Mesodermal cell (in vitro differentiated cells): ENCODE results near the gene NKTR.

Experiments
- H3K27ac ChIP-seq: 2 replicates; pipeline ENCODE4 v1.7.0; 2013; ENCODE audit warnings: mild to moderate bottlenecking, low read depth, low read length, moderate library complexity; ENCODE audit not compliant: severe bottlenecking
- H3K36me3 ChIP-seq: 2 replicates; pipeline ENCODE4 v1.7.1; 2013; ENCODE audit warnings: mild to moderate bottlenecking, low read length, moderate library complexity; ENCODE audit not compliant: control insufficient read depth, insufficient read depth
- H3K4me1 ChIP-seq: one replicate; pipeline ENCODE4 v1.7.1; 2013; ENCODE audit warnings: mild to moderate bottlenecking, low read length; ENCODE audit not compliant: insufficient read depth, control insufficient read depth, poor library complexity, severe bottlenecking
- H3K4me3 ChIP-seq: 2 replicates; pipeline ENCODE4 v1.7.0; 2013; ENCODE audit warnings: low read length, control low read depth, mild to moderate bottlenecking; ENCODE audit not compliant: insufficient read depth, poor library complexity, severe bottlenecking; ENCODE audit errors: extremely low read depth
- H3K9me3 ChIP-seq: 2 replicates; pipeline ENCODE4 v1.7.1; 2013; ENCODE audit warnings: mild to moderate bottlenecking, low read length, moderate library complexity; ENCODE audit not compliant: control insufficient read depth
- WGBS, 2 experiments: methylation state at CpG; one replicate each; pipeline ENCODE4 v1.1.5; 2013; ENCODE audit warnings: missing lambda C conversion rate in 2 of 2; ENCODE audit not compliant: insufficient coverage in 2 of 2; 5-methylcytosine and 5-hydroxymethylcytosine counted together

The NKTR gene

DNA sequence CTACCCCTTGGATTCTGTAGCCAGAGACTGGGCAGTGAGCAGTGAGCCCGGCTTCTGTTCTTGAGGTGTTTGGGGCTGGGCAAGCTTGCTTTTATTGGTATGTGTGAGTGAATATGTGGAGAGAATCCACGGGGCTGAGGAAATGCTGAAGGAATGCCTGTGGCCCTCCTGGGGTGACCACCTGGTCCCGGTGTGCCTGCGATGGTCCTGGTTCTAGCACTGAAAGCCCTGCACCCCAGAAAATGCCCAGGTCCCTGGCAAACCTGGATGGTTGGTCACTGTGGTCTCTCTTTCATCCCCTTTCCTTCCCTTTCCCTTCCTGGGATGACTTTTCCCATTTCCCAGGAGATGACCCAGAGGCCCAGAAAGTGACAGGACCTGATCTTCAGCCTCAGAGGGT is 57.2 kb downstream of the NKTR start:
- peaks cover 19% of the 10 kb centered on the region for H3K4me1 ChIP-seq
- H3K36me3 ChIP-seq, result peaks cover 9% of the 10 kb centered on the region
- WGBS, 2 experiments, result 90 to 96% methylated on average over 2 to 4 of the region's 4 CpGs
- no peak overlapping the region for H3K4me3 ChIP-seq
- no peak overlapping the region for H3K27ac ChIP-seq
- no peaks in the 10 kb centered on the region for H3K9me3 ChIP-seq

DNA sequence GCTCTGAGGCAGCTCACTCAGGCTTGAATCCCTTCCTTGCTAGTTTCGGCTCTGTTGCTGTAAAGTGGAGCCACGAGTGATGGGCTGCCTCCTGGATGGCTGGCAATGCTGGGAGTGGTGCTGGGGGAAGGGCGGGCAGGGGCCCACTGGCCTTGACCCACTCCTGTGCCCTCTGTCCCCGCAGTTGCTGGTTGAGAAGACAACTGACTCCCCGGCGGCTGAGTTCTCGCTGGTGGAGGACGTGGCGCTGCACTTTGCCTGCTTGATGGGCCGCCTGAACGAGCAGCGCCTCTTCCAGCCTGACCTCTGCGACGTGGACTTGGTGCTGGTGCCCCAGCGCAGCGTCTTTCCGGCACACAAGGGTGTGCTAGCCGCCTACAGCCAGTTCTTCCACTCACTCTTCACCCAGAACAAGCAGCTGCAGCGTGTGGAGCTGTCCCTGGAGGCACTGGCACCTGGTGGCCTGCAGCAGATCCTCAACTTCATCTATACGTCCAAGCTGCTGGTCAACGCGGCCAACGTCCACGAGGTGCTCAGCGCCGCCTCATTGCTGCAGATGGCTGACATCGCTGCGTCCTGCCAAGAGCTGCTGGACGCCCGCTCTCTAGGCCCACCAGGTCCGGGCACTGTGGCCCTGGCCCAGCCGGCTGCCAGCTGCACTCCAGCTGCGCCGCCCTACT is 57.7 kb downstream of the NKTR start:
- H3K27ac ChIP-seq, result no peak overlapping the region
- H3K36me3 ChIP-seq, result peaks cover 9% of the 10 kb centered on the region
- no peak overlapping the region for H3K4me3 ChIP-seq
- WGBS, 2 experiments, result 93 to 94% methylated on average over 33 to 34 of the region's 34 CpGs
- H3K4me1 ChIP-seq, result peaks cover 13% of the 10 kb centered on the region
- H3K9me3 ChIP-seq, result no peaks in the 10 kb centered on the region

DNA sequence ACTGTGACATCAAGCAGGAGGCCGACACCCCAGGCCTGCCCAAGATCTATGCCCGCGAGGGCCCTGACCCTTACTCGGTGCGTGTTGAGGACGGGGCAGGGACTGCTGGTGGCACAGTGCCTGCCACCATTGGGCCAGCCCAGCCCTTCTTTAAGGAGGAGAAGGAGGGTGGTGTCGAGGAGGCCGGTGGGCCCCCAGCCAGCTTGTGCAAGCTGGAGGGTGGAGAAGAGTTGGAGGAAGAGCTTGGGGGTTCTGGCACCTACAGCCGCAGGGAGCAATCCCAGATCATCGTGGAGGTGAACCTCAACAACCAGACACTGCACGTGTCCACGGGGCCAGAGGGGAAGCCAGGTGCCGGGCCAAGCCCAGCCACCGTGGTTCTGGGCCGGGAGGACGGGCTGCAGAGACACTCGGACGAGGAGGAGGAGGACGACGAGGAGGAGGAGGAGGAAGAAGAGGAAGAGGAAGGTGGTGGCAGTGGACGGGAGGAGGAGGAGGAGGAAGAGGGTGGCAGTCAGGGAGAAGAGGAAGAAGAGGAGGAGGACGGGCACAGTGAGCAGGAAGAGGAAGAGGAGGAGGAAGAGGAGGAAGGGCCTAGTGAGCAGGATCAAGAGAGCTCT is 58.4 kb downstream of the NKTR start:
- Histone ChIP-seq H3K27ac (no peak overlapping the region), H3K4me1 (peaks cover 7% of the 10 kb centered on the region), H3K4me3 (no peak overlapping the region), H3K9me3 (no peaks in the 10 kb centered on the region), H3K36me3 (peaks cover 9% of the 10 kb centered on the region)
- WGBS, 2 experiments, result 91 to 93% methylated on average over 20 to 22 of the region's 22 CpGs

DNA sequence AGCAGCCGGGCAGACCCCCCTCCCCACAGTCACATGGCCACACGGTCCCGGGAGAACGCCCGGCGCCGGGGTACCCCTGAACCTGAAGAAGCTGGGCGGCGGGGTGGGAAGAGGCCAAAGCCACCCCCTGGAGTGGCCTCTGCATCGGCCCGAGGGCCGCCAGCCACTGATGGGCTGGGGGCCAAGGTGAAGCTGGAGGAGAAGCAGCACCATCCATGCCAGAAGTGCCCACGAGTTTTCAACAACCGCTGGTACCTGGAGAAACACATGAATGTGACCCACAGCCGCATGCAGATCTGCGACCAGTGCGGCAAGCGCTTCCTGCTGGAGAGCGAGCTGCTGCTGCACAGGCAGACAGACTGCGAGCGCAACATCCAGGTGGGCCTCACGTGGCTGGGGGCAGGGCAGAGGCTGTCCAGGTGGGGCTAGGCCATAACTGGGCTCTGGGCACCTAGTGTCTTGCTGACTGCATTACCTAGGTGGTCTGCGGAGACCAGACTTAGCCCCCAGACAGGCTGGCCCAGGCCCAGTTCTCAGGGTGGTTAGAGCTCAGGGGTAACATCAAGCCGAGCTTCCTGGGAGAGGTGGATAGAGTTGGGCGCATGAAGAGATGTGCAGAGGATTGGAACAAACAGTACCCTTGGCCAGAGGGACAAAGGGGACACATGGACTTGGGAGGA is 59.1 kb downstream of the NKTR start:
- H3K9me3 ChIP-seq, result no peaks in the 10 kb centered on the region
- peaks cover 6% of the 10 kb centered on the region for H3K4me1 ChIP-seq
- WGBS, 2 experiments, result 91% methylated on average over 17 to 24 of the region's 25 CpGs
- H3K36me3 ChIP-seq, result peaks cover 9% of the 10 kb centered on the region
- no peak overlapping the region for H3K27ac ChIP-seq
- no peak overlapping the region for H3K4me3 ChIP-seq

DNA sequence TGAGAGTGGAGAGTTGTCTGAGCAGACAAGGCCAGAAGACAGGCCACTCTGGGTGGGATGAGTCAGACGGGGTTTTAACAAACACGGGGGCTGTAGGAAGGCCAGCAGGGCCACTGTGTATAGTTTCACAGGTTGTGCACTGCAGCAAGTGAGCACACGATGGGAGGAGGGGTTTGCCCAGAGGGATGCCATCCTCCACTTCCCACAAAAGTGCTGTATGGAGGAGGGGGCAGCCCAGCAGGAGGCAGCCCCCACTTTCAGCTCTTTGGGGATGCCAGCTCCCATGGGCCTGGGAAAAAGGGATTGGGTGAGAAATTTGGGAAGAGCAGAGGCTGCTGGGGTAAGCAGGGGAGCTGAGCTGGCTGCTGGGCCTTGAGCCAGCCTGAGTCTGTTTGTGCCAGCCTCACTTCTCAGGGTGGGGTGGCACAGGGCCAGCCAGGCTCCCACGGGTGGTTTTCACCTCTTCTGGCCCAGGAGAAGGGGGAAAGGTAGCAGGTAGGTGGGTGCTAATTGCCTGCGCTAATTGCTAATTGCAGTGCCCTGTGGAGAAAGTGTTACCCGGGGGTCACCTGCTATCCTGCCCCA is 59.7 kb downstream of the NKTR start:
- 79 to 83% methylated on average over 4 of the region's 6 CpGs for WGBS, 2 experiments
- Histone ChIP-seq H3K4me3 (no peak overlapping the region), H3K9me3 (no peaks in the 10 kb centered on the region), H3K27ac (no peak overlapping the region), H3K4me1 (peaks cover 6% of the 10 kb centered on the region), H3K36me3 (peaks cover 9% of the 10 kb centered on the region)

DNA sequence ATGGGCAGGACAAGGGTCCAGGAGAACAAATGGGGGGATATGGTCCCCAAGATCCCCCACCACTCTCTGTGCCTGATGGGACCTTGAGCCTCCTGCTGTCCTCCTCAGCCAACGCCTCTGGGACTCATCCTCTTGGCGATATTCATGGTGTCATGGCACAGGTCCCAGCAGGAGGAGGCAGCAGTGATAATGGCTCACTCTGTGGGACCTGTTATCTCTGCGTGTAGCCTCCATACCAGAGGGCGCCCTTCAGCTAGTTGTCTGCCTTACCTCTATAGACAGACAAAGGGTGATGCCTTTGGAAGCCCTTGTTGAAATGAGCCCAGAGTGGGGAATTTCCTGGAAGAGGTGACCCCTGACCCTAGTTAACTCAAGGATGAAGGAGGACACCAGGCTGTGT is 60.4 kb downstream of the NKTR start:
- peaks cover 6% of the 10 kb centered on the region for H3K4me1 ChIP-seq
- WGBS, 2 experiments, result 76% methylated on average over 3 to 4 of the region's 4 CpGs

DNA sequence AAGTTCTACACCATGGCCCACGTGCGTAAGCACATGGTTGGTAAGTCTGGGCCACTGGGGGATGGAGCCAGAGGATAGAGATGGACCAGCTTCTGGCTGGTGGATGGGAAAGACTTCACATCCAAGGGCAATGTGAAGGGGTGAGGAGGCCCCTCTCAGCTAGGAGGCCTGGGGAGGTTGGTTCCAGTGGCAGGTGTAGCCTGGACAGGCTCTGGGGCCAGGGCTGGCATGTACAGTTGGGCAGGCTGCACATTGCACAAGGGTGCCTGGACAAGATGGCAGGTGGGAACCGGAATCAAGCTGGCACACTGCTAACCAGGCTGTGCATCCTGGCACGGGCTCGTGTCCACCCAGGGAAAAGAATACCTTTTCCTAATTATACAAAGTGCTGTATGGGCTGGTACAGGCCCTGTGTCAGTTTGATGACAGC is 61.1 kb downstream of the NKTR start:
- 97% methylated on average over 4 of the region's 5 CpGs for WGBS, 2 experiments
- Histone ChIP-seq H3K9me3 (no peaks in the 10 kb centered on the region), H3K4me3 (no peak overlapping the region), H3K36me3 (peaks cover 9% of the 10 kb centered on the region), H3K27ac (no peak overlapping the region), H3K4me1 (peaks cover 6% of the 10 kb centered on the region)

More for the DNA sequence above, 60.4 kb downstream of the NKTR start:
- Histone ChIP-seq H3K36me3 (peaks cover 9% of the 10 kb centered on the region), H3K27ac (no peak overlapping the region), H3K9me3 (no peaks in the 10 kb centered on the region), H3K4me3 (no peak overlapping the region)

DNA sequence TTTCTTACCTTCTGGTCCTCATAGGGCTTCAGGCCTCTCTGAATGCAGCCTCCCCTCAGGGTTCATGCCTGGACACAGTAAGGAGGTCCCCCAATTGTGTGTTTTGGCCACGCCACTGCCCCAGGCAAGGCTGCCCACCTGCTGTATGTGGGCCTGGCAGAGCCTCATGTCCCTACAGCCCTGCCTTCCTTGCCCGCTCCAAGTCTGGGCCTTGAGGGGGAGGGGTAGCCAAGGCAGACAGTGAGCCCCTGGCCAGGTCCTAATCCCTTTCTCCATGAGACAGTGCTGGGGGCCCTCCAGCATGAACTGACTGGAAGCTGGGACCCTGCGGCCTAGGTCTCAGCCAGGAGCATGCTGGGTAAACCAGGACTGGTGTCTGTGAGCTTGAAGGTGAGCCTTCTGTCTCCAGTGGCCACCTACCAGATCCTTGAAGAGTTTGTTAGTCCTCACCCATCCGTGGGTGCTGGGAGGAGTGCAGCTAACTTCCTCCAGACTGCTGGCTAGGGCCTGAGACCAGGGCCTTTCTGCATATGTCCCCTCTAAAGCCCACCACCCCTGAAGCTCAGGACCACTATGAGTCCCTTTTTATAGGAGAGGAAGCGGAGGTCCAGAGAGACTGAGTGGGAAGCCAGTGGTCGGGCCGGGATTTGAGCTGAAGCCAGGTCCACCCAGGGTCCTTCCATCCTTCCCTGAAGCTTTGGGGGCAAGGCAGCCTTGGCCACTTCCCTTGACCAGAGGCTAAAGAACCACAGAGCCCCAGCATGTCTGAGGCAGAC is 61.7 kb downstream of the NKTR start:
- H3K36me3 ChIP-seq, result peaks cover 9% of the 10 kb centered on the region
- H3K9me3 ChIP-seq, result no peaks in the 10 kb centered on the region
- no peak overlapping the region for H3K27ac ChIP-seq
- no peak overlapping the region for H3K4me3 ChIP-seq
- peaks cover 6% of the 10 kb centered on the region for H3K4me1 ChIP-seq
- 91 to 97% methylated on average over 4 to 6 of the region's 7 CpGs for WGBS, 2 experiments

DNA sequence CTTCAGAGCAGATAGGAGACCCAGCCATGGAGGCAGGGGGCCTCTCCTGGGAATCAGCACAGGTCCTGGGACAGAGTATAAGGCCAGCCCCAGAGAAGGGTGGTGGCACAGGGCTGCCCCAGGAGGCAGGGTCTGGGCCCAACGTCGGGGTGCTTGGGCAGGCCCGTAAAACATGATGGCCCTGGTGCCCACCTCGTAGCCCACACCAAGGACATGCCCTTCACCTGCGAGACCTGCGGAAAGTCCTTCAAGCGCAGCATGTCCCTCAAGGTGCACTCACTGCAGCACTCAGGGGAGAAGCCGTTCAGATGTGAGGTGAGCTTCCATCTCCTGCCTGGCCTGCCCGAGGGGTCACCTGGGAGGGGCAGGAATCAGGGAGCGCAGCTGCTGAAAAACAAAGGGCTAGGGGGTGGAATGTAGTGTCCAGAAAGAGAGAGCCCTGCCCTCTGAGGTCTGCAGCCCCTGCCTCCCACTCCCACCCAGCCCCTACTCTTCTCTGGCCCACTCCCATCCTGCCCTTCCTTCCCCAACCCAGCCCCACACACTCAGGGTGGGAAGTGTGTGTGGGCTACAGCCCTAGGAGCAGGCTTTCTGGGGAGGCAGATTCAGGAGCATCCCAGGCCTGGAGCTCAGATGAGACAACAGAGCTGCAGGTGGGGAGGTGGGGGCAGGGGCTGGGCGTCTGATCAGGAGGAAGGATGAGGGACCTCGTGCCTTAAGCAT is 62.5 kb downstream of the NKTR start:
- no peaks in the 10 kb centered on the region for H3K9me3 ChIP-seq
- no peak overlapping the region for H3K4me3 ChIP-seq
- peaks cover 9% of the 10 kb centered on the region for H3K36me3 ChIP-seq
- WGBS, 2 experiments, result 95 to 97% methylated on average over 10 to 11 of the region's 12 CpGs
- no peak overlapping the region for H3K27ac ChIP-seq
- H3K4me1 ChIP-seq, result peaks cover 6% of the 10 kb centered on the region
